T-helper 17 cell (primary cell): ENCODE measurements around the gene EXOSC1. TPM values are rescaled to one million over a fixed set of nuclear protein-coding genes. Genes with fewer than 3 reads are reported as not detected.

Source experiments
- ATAC-seq: fragments of 150-1000 bp; cut with Tn5 transposase; 2 replicates; pipeline ENCODE4 v1.10.0; 2021; ENCODE audit warnings: mild to moderate bottlenecking, moderate library complexity
- DNase-seq, 3 donors: peaks; one replicate each; pipeline versions ENCODE4 v3.0.0 to v3.0.0-alpha.2; 2020 to 2021
- H3K9me3 ChIP-seq: one replicate; pipeline ENCODE4 v1.7.0; 2013; ENCODE audit warnings: low read length, mild to moderate bottlenecking; ENCODE audit not compliant: control insufficient read depth, poor library complexity, severe bottlenecking
- H3K27ac Mint-ChIP-seq: one replicate; pipeline ENCODE4 v1.8.0; 2022; ENCODE audit warnings: mild to moderate bottlenecking, moderate library complexity, mixed read lengths
- H3K27me3 Mint-ChIP-seq: one replicate; pipeline ENCODE4 v1.8.0; 2022; ENCODE audit warnings: mixed read lengths
- H3K36me3 Mint-ChIP-seq: one replicate; pipeline ENCODE4 v1.8.0; 2022; ENCODE audit warnings: low read depth, mixed read lengths
- H3K4me1 Mint-ChIP-seq: one replicate; pipeline ENCODE4 v1.8.0; 2022; ENCODE audit warnings: mild to moderate bottlenecking, mixed read lengths
- H3K4me3 Mint-ChIP-seq: one replicate; pipeline ENCODE4 v1.8.0; 2022; ENCODE audit warnings: mild to moderate bottlenecking, moderate library complexity, mixed read lengths
- total RNA-seq, 4 donors: library from RNA in 2 of 4; stranded (reverse) in 2 of 4; gene quantifications; one replicate each; pipeline ENCODE4 v1.2.3 and lab custom pipeline; 2022 to 2026

EXOSC1 gene
- total RNA-seq, 2 donors from 2014 or later, result 32.0 to 38.6 TPM

DNA sequence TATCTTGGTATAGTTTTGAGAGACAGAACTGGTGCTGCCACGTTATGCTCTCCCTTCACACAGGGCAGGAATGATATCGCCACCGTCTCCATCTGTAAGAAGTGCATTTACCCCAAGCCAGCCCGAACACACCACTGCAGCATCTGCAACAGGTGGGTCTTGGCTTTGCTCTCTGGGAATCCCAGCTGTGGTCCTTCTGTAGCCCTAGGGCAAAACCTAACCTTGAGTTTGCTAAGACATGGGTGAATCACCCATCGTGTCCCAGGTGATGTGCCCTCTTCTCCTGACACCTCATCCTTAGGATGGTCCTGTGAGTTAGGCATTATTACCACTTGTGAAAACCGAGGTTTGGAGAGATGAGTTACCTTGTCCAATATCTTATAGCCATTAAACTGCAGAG lies 6.5 kb upstream of the EXOSC1 start:
- H3K9me3 ChIP-seq, result no peaks in the 10 kb centered on the region
- Mint-ChIP-seq H3K36me3 (no peaks in the 10 kb centered on the region), H3K4me3 (no peak overlapping the region), H3K27ac (no peak overlapping the region), H3K27me3 (no peaks in the 10 kb centered on the region), H3K4me1 (peaks cover 22% of the 10 kb centered on the region)
- DNase-seq (no peak), ATAC-seq (no peak)

DNA sequence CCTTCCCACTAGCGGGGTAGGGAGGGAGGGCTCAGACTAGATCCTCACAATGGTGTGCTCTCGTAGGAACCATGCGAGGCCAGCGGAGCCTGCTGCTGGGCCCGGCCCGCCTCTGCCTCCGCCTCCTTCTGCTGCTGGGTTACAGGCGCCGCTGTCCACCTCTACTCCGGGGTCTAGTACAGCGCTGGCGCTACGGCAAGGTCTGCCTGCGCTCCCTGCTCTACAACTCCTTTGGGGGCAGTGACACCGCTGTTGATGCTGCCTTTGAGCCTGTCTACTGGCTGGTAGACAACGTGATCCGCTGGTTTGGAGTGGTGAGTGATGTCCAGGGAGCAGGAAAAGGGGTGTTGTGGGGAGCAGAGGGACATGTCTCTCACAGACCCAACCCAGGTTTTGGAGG lies 5.8 kb upstream of the EXOSC1 start:
- no peak for DNase-seq
- H3K9me3 ChIP-seq, result no peaks in the 10 kb centered on the region
- no peaks in the 10 kb centered on the region for H3K27me3 Mint-ChIP-seq
- H3K36me3 Mint-ChIP-seq, result no peaks in the 10 kb centered on the region
- H3K27ac Mint-ChIP-seq, result no peak overlapping the region
- H3K4me1 Mint-ChIP-seq, result peaks cover 22% of the 10 kb centered on the region
- H3K4me3 Mint-ChIP-seq, result no peak overlapping the region
- no peak for ATAC-seq

DNA sequence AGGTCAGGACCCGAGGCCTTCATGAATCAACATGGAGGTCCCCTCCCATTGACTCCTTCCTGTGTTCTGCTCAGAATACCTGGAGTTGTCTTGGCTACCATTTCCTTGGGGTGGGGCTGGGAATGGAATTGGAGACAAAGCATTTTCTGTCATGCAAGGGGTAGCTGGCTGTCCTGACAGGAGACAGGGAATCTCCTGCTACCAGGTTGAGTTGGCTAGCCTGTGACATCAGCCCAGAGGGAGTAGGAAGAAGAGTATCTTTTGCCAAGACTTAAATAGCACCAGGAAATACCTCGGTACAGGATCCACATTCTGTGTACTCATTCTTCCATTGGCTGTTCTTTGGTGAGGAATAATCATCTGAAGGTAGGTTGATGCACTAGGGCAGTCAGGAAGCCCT lies 5.0 kb upstream of the EXOSC1 start:
- peak overlapping the region; percentile 78 for H3K27ac Mint-ChIP-seq
- no peaks in the 10 kb centered on the region for H3K27me3 Mint-ChIP-seq
- H3K36me3 Mint-ChIP-seq, result no peaks in the 10 kb centered on the region
- H3K9me3 ChIP-seq, result no peaks in the 10 kb centered on the region
- H3K4me3 Mint-ChIP-seq, result no peak overlapping the region
- peaks cover 25% of the 10 kb centered on the region for H3K4me1 Mint-ChIP-seq
- ATAC-seq (no peak), DNase-seq (no peak)

DNA sequence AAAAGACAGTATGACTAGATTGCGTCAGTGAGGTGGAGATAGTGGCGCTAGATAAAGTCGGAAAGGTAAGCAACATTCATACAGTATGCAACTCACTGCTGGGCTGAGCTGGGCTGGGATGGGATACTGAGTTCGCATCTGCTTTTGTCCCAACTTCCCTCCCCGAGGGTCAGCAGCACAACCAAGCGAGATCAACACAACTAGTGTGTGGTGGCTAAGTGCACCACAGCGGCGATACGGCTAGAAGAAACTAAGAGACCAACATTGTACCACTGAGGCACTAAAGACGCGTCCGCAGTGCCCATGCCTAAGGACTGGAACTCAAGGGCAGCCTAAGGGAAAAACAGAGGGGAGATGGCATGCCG lies 467 bp downstream of the EXOSC1 start:
- Mint-ChIP-seq H3K4me3 (peak overlapping the region; percentile 97), H3K27ac (peak overlapping the region; percentile 91), H3K36me3 (peaks cover 3% of the 10 kb centered on the region), H3K4me1 (peaks cover 32% of the 10 kb centered on the region), H3K27me3 (no peaks in the 10 kb centered on the region)
- no peak for ATAC-seq
- no peaks in the 10 kb centered on the region for H3K9me3 ChIP-seq
- DNase-seq, result no peak

DNA sequence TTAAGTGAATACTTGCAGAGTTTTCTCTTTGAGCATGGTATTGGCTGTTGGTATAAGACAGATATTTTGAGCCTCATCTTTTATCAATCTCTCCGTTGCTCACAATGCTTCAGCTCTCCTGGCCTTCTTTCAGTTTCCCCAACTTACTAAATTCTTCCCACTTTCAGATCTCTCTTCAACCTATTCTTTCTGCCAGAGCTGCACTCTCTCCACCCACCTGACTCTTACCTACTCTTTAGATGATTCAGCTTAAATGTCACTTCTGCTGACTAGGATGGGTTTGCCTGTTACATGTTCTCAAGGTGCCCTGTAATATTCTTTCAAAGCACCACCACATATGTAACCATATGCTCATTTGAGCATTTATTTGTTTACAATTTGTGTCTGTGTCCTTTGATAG lies 1.6 kb downstream of the EXOSC1 start:
- Mint-ChIP-seq H3K27me3 (no peaks in the 10 kb centered on the region), H3K36me3 (peaks cover 3% of the 10 kb centered on the region), H3K27ac (peak overlapping the region; percentile 91), H3K4me3 (peak overlapping the region; percentile 64), H3K4me1 (peaks cover 30% of the 10 kb centered on the region)
- no peaks in the 10 kb centered on the region for H3K9me3 ChIP-seq
- no peak for ATAC-seq
- no peak for DNase-seq

DNA sequence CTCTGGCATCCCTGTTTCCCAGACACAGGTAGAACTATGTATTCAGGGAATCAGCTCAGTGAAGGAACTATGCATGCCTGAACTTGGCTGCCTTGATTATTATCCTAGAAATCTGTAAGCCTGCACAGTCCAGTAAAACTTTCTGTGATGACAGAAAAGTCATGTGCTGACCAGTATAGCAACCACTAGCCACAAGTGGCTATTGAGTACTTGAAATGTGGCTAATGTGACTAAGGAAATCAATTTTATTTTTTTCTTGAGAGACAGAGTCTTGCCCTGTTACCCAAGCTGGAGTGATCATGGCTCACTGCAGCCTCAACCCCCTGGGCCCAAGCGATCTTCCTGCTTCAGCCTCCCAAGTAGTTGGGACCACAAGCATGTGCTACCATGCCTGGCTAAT lies 3.5 kb downstream of the EXOSC1 start:
- peaks cover 18% of the 10 kb centered on the region for H3K4me1 Mint-ChIP-seq
- no peaks in the 10 kb centered on the region for H3K27me3 Mint-ChIP-seq
- no peaks in the 10 kb centered on the region for H3K9me3 ChIP-seq
- DNase-seq (no peak), ATAC-seq (no peak)
- H3K27ac Mint-ChIP-seq, result no peak overlapping the region
- H3K36me3 Mint-ChIP-seq, result peaks cover 3% of the 10 kb centered on the region
- no peak overlapping the region for H3K4me3 Mint-ChIP-seq

DNA sequence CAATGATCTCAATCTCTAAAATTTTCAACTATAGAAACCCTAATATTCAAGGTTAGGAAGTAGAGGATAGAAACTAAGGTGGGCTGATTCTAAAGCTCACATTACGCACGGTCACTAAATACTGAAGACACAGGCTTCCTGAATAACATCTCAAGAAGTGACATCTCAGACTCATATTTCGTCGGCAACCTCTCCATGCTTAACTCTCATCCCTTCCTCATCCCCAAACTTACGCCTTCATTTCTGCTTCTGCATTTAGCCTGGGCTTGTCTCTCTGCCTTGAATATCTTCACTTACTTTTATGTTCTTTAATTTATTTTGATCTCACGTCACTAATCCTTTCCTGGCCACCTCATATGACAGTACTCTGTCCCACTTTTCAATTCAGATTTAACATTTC lies 10.6 kb downstream of the EXOSC1 start:
- peak overlapping the region; percentile 27 for H3K27ac Mint-ChIP-seq
- no peak overlapping the region for H3K4me3 Mint-ChIP-seq
- no peaks in the 10 kb centered on the region for H3K9me3 ChIP-seq
- H3K4me1 Mint-ChIP-seq, result no peaks in the 10 kb centered on the region
- H3K36me3 Mint-ChIP-seq, result peaks cover 3% of the 10 kb centered on the region
- DNase-seq (no peak), ATAC-seq (no peak)
- no peaks in the 10 kb centered on the region for H3K27me3 Mint-ChIP-seq

DNA sequence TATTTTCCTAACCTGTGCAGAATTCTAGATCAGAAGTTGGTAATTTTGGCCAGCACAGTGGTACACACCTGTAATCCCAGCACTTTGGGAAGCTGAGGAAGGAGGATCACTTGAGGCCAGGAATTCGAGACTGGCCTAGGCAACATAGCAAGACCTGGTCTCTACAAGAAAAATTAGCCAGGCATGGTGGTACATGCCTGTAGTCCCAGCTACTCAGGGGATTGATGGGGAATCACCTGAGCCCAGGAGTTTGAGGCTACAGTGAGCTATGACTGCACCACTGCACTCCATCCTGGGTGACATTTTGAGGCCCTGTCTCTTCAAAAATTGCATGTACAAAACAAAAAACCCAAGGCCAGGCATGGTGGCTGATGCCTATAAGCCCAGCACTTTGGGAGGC lies 11.2 kb downstream of the EXOSC1 start:
- DNase-seq, result no peak

DNA sequence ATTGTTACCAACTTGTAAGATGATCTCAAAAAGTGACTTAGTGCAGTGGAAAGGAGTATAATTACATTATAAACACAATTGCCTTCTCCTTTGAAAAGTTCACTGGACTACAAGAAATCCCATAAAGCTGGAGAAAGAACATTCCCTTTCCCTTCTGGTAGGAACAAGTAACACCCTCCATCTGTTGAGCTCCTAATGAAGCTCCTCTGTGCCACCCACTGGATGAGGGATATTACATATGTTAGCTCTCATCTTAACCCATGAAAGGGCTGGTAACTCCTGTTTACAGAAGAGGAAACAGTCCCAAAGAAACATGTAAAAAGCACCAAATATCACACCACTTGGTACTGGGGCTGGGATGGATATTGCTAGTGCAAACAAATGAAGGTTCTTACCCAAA lies 11.8 kb downstream of the EXOSC1 start:
- no peaks in the 10 kb centered on the region for H3K27me3 Mint-ChIP-seq
- H3K36me3 Mint-ChIP-seq, result peaks cover 3% of the 10 kb centered on the region
- no peak for DNase-seq
- H3K4me1 Mint-ChIP-seq, result no peaks in the 10 kb centered on the region
- H3K9me3 ChIP-seq, result no peaks in the 10 kb centered on the region
- no peak for ATAC-seq
- no peak overlapping the region for H3K4me3 Mint-ChIP-seq
- no peak overlapping the region for H3K27ac Mint-ChIP-seq

More for the DNA sequence above, 11.2 kb downstream of the EXOSC1 start:
- Mint-ChIP-seq H3K4me3 (no peak overlapping the region), H3K27me3 (no peaks in the 10 kb centered on the region), H3K36me3 (peaks cover 3% of the 10 kb centered on the region), H3K4me1 (no peaks in the 10 kb centered on the region), H3K27ac (peak overlapping the region; percentile 27)
- H3K9me3 ChIP-seq, result no peaks in the 10 kb centered on the region
- ATAC-seq, result no peak

DNA sequence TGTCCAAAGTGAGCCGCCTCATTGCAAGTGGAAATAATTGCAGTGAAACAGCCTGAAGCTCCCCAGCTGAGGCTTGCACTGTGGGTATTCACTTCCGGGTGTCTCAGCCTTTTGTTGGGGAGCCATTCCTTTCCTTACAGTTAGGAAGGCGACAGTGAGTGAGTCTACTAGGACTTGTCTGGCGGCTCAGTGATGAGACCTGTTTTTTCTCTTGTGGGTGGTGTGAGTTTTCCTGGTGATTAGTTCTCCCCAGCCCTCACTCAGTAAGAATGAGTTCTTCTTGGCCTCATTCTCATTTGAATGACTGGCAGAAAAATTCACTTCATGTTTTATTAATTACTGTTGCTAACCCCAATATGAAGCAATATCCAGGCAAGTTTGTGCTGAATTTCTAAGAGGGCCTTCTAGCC lies 17.2 kb downstream of the EXOSC1 start:
- Mint-ChIP-seq H3K4me3 (peak overlapping the region; percentile 90), H3K36me3 (peaks cover 3% of the 10 kb centered on the region), H3K27ac (peak overlapping the region; percentile 94), H3K4me1 (peaks cover 16% of the 10 kb centered on the region), H3K27me3 (no peaks in the 10 kb centered on the region)
- ATAC-seq (no peak), DNase-seq (no peak)
- no peaks in the 10 kb centered on the region for H3K9me3 ChIP-seq

DNA sequence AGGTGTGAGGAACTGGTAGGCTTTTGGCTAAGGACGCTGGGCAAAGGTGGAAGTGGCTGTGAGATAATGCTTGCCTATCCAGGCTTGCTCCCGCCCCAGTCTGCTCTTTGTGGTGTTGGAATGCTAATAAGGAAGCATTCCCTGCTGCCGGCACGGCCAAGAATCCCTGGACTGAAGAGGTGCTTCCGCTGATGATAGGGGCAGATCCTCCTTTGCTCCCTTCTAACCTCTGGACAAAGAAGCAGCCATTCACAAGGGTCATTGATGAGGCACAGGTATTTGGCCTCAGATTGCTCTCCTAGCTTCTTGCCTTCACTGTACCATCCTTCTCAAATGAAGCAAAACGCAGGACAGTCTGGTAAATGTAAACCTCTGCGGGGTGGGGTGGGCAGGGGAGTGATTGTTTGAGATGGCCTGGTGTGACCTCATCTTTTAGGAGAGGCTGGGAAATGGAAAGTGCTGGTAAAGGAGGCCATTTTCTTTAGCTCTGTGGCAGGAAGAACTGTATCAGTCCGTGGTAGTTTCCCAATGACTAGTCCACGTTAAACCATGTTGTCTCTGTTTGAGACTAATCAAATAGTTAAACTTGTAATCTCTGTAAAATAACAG lies 18.1 kb downstream of the EXOSC1 start:
- no peak for ATAC-seq

DNA sequence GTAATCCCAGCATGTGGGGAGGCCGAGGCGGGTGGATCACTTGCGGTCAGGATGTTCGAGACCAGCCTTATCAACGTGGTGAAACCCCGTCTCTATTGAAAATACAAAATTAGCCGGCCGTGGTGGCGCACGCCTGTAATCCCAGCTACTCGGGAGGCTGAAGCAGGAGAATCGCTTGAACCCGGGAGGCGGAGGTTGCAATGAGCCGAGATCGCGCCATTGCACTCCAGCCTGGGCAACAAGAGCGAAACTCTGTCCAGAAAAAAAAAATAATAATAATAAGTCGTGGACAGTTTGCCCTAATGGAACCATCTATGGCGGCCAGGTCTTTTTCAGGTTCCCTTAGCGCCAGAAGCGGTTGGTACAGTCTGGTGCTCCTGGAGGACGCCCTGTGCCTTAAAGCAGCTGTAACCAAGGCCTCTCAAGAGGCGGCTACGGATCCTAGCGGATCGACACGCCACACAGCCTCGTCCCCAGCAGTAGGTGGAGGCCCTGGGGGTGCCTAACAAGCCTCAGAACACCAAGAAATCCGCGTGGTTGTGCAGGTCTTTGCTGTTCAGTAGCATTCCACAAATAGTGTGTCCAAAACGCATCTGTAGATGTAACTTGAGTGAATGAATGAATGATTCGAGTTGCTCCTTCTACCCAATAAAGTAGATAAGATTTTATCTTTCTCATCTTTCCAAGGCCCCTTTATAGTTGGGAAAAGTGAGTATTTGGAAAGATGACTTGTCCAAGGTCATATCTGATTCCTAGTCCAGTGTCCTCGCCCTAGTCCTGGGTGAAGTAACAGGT lies 18.8 kb downstream of the EXOSC1 start:
- DNase-seq, result no peak
- ATAC-seq, result no peak
- H3K9me3 ChIP-seq, result no peaks in the 10 kb centered on the region
- no peaks in the 10 kb centered on the region for H3K27me3 Mint-ChIP-seq
- H3K36me3 Mint-ChIP-seq, result peaks cover under 1% of the 10 kb centered on the region
- H3K4me1 Mint-ChIP-seq, result peaks cover 19% of the 10 kb centered on the region
- peak overlapping the region; percentile 90 for H3K4me3 Mint-ChIP-seq
- peak overlapping the region; percentile 94 for H3K27ac Mint-ChIP-seq

More for the DNA sequence above, 18.1 kb downstream of the EXOSC1 start:
- Mint-ChIP-seq H3K27me3 (no peaks in the 10 kb centered on the region), H3K4me1 (peaks cover 19% of the 10 kb centered on the region), H3K27ac (peak overlapping the region; percentile 94), H3K4me3 (peak overlapping the region; percentile 90), H3K36me3 (peaks cover 3% of the 10 kb centered on the region)
- no peak for DNase-seq
- H3K9me3 ChIP-seq, result no peaks in the 10 kb centered on the region

DNA sequence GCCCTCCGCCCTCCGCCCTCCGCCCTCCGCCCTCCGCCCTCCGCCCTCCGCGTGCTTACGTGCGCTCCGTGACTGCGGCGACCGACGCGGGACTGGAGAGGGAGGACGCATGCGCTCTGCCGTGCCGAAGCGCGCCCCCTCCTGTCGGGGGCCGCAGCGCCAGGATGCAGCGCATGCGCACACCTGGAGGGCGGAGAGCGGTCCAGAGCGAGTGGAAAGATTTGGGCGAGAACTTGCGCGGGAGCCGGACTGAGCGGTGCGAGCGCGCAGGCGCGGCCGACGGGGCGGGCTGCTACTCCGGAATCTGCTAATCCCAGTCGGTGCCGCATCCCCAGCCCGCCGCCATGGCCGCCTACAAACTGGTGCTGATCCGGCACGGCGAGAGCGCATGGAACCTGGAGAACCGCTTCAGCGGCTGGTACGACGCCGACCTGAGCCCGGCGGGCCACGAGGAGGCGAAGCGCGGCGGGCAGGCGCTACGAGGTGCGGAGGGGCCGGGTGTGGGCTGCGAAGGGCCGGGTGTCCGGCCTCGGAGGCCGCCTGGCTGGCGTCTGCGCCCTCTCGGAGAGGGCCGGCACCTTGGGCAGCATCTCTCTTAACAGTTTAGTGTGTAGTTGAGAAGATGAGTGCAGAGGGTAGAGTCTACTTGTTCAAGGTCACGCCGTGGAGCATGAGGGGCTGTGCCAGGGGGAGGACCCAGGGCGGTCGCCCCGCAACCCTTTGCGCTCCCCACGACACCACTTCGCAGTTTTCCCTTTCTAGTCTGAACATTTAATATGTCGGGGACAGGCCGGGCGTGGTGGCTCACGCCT lies 19.6 kb downstream of the EXOSC1 start, which contains the start of gene PGAM1:
Gene PGAM1 (plus strand): TSS at position 228 of the 812 bp plus-strand sequence. CDS start 117 bp downstream, at position 345.
- DNase-seq (peak; percentile 94 to 97 (median 94)), ATAC-seq (peak; percentile 86)
- Mint-ChIP-seq H3K4me1 (peaks cover 21% of the 10 kb centered on the region), H3K27ac (peak within 1 kb of the TSS; percentile 94), H3K36me3 (no peaks in the 10 kb centered on the region), H3K27me3 (no peaks in the 10 kb centered on the region), H3K4me3 (peak within 1 kb of the TSS; percentile 90)
- no peaks in the 10 kb centered on the region for H3K9me3 ChIP-seq
